MCF 10A (cell line): ENCODE data around the gene PHF14. TPM values are rescaled to one million over a fixed set of nuclear protein-coding genes. Genes with fewer than 3 reads are reported as not detected.

ENCODE experiments used
- BruUV-seq: library from RNA; stranded (reverse); fragments of 400-500 nt; replicated peaks from 2 replicates; lab custom pipeline; 2021; lab: Mats Ljungman, UMichigan
- CTCF ChIA-PET: fragments of 300-600 bp; sonication (Branson Sonifier 250); formaldehyde crosslinking; extraction: SDS; loops from one replicate; lab custom pipeline; 2021; ENCODE audit warnings: antibody characterized with exemption, inconsistent platforms; lab: Yijun Ruan, JAX
- POLR2A ChIA-PET: fragments of 300-600, 350-650 bp; sonication (Branson Sonifier 250); formaldehyde crosslinking; extraction: SDS; loops from one replicate; lab custom pipeline; 2020; ENCODE audit warnings: antibody characterized with exemption, inconsistent platforms; lab: Yijun Ruan, JAX
- DNase-seq: peaks from one replicate; pipeline ENCODE4 v3.0.0-alpha.2; 2018; ENCODE audit not compliant: unreplicated experiment
- H3K27ac Mint-ChIP-seq: one replicate; pipeline ENCODE4 v1.8.0; 2022; ENCODE audit warnings: mild to moderate bottlenecking, low read depth, mixed read lengths; ENCODE audit not compliant: unreplicated experiment
- H3K27me3 Mint-ChIP-seq: one replicate; pipeline ENCODE4 v1.8.0; 2022; ENCODE audit warnings: mixed read lengths; ENCODE audit not compliant: insufficient read depth, unreplicated experiment
- H3K36me3 Mint-ChIP-seq: one replicate; pipeline ENCODE4 v1.8.0; 2022; ENCODE audit warnings: mild to moderate bottlenecking, moderate library complexity, mixed read lengths; ENCODE audit not compliant: insufficient read depth, unreplicated experiment
- H3K4me1 Mint-ChIP-seq: one replicate; pipeline ENCODE4 v1.8.0; 2022; ENCODE audit warnings: mixed read lengths; ENCODE audit not compliant: insufficient read depth, unreplicated experiment
- H3K4me3 Mint-ChIP-seq: one replicate; pipeline ENCODE4 v1.8.0; 2022; ENCODE audit warnings: mild to moderate bottlenecking, moderate library complexity, mixed read lengths; ENCODE audit not compliant: unreplicated experiment
- H3K9me3 Mint-ChIP-seq: one replicate; pipeline ENCODE4 v1.8.0; 2022; ENCODE audit warnings: mixed read lengths; ENCODE audit not compliant: unreplicated experiment
- intact Hi-C: fragments of 100-400 bp; cut with micrococcal nuclease; formaldehyde crosslinking; loops from 2 replicates; pipeline ENCODE4 v1.14.1; 2022
- total RNA-seq: library from RNA; stranded (reverse); gene quantifications from 2 replicates; pipeline ENCODE4 v1.2.3, GENCODE V29; 2022
- TF ChIP-seq, protein P1 (sequence below): fragments of 200-600 bp; IDR thresholded peaks from one replicate; pipeline ENCODE4 v1.8.0; 2022; ENCODE audit warnings: antibody characterized with exemption, mild to moderate bottlenecking; ENCODE audit not compliant: unreplicated experiment

The PHF14 gene
- total RNA-seq, 1 experiment from 2014 or later = 39.6 TPM

- DNase-seq = no peak
- H3K27me3 Mint-ChIP-seq = no peaks in the 10 kb centered on the region
- ChIA-PET CTCF (no interaction called here), POLR2A (no interaction called here)
- intact Hi-C loops = no loop called here
- no TSS peak for BruUV-seq
- H3K36me3 Mint-ChIP-seq = peaks cover 26% of the 10 kb centered on the region
- H3K9me3 Mint-ChIP-seq = no peaks in the 10 kb centered on the region
- H3K4me3 Mint-ChIP-seq = no peak overlapping the region
- TF ChIP-seq, protein P1, sequence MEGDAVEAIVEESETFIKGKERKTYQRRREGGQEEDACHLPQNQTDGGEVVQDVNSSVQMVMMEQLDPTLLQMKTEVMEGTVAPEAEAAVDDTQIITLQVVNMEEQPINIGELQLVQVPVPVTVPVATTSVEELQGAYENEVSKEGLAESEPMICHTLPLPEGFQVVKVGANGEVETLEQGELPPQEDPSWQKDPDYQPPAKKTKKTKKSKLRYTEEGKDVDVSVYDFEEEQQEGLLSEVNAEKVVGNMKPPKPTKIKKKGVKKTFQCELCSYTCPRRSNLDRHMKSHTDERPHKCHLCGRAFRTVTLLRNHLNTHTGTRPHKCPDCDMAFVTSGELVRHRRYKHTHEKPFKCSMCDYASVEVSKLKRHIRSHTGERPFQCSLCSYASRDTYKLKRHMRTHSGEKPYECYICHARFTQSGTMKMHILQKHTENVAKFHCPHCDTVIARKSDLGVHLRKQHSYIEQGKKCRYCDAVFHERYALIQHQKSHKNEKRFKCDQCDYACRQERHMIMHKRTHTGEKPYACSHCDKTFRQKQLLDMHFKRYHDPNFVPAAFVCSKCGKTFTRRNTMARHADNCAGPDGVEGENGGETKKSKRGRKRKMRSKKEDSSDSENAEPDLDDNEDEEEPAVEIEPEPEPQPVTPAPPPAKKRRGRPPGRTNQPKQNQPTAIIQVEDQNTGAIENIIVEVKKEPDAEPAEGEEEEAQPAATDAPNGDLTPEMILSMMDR = no peak
- H3K4me1 Mint-ChIP-seq = no peaks in the 10 kb centered on the region
- H3K27ac Mint-ChIP-seq = no peak overlapping the region
Measured at GRCh38 chr7:11133436-11133959, 159.8 kb downstream of the PHF14 start.

DNA sequence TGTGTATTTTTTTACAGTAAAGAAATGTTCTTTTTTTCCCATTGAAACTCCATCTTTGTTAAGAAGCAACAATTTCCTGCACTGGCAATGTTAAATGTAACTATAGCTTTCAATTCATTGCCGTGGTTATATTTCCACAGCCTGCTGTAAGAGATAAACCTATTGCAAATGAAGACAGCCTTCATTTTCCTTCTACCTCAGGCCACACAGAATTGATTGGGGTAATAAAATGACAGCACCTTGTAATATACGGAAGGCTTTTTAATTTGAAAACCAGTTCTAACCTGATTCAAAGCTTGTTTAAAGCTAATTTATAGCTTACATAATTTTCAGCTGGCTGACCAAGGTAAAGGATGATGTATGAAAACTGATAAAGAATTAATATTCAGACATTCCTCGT is 161.9 kb downstream of the PHF14 start:
- TF ChIP-seq, protein P1 = no peak
- no TSS peak for BruUV-seq
- Mint-ChIP-seq H3K9me3 (no peaks in the 10 kb centered on the region), H3K36me3 (peaks cover 26% of the 10 kb centered on the region), H3K4me1 (no peaks in the 10 kb centered on the region), H3K4me3 (no peak overlapping the region), H3K27me3 (no peaks in the 10 kb centered on the region), H3K27ac (no peak overlapping the region)
- CTCF ChIA-PET = interaction anchor here (1.3 kb wide), 1 partner anchor 21 kb away, joined by 3 read pairs; no protein-coding TSS in a partner anchor
- POLR2A ChIA-PET = interaction anchor here (0.7 kb wide), 2 partner anchors 9 to 16 kb away, joined by 3 to 4 read pairs; no protein-coding TSS in a partner anchor
- DNase-seq = no peak
- intact Hi-C loops = no loop called here

DNA sequence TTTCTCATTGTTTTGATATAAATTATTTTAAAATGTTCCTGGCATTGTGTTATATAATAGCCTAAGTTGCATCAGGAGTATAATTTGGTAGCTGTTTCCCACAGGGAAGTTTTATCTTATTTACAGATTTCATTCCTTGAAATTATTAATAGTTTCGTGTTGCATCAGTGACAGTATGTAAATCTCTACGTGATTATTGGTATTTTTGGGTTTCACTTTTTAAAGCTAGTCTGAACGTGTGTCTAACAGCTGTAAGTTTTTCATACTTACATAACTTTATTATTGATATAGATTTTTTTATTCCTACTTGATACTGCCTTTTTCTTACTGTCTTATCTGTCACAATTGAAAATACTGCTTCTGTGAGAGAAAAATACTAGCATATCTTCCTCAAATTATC is 167.9 kb downstream of the PHF14 start:
- Mint-ChIP-seq H3K4me3 (no peak overlapping the region), H3K27me3 (no peaks in the 10 kb centered on the region), H3K36me3 (peaks cover 14% of the 10 kb centered on the region), H3K9me3 (no peaks in the 10 kb centered on the region), H3K27ac (no peak overlapping the region), H3K4me1 (no peaks in the 10 kb centered on the region)
- DNase-seq = no peak
- intact Hi-C loops = no loop called here
- CTCF ChIA-PET = no interaction called here
- POLR2A ChIA-PET = interaction anchor here (0.6 to 1.0 kb wide), 2 partner anchors 40 to 201 kb away, joined by 3 to 4 read pairs; a partner anchor contains a TSS
- BruUV-seq = no TSS peak
- TF ChIP-seq, protein P1 = no peak

GRCh38 chr7:11153694-11154093 is 180.0 kb downstream of the PHF14 start:
- intact Hi-C loops = no loop called here
- no peak overlapping the region for H3K4me3 Mint-ChIP-seq
- no peak for DNase-seq
- H3K27ac Mint-ChIP-seq = no peak overlapping the region
- ChIA-PET POLR2A (no interaction called here), CTCF (no interaction called here)
- H3K27me3 Mint-ChIP-seq = no peaks in the 10 kb centered on the region
- TF ChIP-seq, protein P1 = no peak
- H3K4me1 Mint-ChIP-seq = no peaks in the 10 kb centered on the region
- no peaks in the 10 kb centered on the region for H3K36me3 Mint-ChIP-seq
- no peaks in the 10 kb centered on the region for H3K9me3 Mint-ChIP-seq
- BruUV-seq = no TSS peak
